Urothelium cell line (cell line): ENCODE measurements around the gene SNF8.

Experiments used
- DNase-seq: peaks from one replicate; pipeline ENCODE4 v3.0.0; 2011; ENCODE audit warnings: low spot score, mixed read lengths
- FAIRE-seq: peaks from 2 replicates; lab custom pipeline; 2011; peaks lifted over from hg19 to GRCh38; lab: Jason Lieb, UNC

Gene SNF8

DNA sequence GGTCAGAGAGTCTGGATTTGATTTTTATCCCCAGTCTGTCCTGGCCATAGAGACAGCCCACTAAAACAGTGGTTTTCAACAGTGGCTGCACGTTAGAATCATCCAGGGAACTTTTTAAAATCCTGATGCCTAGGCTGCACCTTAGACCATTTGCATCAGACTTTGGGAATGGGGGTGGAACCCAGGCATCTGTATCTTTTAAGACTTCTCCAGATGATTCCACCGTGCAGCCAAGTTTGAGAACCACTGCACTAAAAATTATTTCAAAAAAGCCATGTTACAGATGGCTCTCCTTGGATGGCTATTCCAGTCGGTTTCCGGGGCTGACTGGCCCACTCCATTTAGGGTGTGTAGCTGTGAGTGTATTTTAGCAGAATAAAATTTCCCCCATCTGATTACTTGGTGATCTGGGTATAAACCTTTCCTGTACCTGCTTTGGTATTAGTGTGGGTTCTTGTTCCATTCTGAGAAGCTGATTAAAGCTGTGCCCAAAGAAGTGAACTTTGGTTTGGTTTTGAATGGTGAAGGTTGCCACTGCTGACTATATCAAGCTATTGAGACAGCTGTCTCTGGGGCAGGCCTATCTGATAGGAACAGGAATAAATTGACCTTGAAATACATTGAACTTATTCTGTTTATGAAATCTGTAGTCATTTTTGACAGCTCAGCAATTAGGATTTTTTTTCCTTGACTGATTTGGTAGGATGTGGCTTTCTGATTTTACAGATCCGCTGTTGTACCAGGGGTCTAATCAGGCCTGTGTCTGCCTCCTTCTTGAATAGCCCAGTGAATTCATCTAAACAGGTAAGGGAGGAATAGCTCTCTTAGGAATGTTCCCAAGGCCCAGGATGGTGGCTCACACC, 50.8 kb downstream of the SNF8 start:
- no peak for DNase-seq
- no peak for FAIRE-seq

DNA sequence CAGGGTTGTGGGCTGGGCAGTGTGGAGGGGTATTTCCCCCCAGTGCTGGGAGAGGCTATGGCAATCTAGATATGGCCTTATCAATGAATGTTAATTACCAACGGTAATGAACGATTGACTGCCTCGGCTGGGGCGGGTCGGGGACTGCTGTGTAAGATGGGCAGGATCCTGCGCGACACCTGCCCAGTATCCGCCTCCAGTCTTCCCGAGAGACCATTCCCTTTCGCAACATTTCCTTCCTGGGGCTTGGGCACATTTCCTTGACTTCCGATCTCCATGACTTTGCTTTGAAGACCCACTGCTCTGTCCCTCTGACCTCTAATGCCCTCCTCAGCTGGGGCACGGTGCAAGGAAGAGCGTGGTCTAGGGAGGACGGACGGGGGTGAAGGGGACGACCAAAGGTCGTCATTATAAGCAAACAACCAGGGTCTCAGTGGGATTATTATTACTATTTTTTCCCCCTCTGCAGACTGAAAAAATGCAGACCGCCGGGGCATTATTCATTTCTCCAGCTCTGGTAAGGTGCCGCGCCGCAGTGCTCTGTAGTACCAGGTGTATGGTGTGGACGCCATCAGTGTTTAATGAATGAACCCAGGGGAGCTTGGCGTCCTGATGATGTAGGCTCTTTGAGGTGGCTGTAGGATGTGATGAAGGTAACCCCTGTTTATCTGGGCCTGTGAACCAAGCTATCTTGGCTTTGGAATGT, 51.5 kb downstream of the SNF8 start:
- DNase-seq (no peak), FAIRE-seq (no peak)

DNA sequence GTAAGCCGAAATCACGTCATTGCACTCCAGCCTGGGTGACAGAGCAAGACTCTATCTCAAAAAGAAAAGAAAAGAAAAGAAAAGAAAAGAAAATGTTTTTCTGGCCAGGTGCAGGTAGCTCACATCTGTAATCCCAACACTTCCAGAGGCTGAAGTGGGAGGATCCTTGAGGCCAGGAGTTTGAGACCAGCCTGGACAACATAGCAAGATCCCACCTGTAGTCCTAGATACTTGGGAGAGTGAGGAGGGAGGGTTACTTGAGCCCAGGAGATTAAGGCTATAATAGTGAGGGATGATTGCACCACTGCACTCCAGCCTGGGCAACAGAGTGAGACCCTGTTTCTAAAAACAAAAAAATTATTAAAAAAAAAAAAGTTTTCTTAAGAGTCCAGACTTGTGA, 54.6 kb downstream of the SNF8 start:
- no peak for FAIRE-seq
- no peak for DNase-seq

GRCh38 chr17:48883171-48883570, 61.5 kb downstream of the SNF8 start:
- DNase-seq (no peak), FAIRE-seq (no peak)

DNA sequence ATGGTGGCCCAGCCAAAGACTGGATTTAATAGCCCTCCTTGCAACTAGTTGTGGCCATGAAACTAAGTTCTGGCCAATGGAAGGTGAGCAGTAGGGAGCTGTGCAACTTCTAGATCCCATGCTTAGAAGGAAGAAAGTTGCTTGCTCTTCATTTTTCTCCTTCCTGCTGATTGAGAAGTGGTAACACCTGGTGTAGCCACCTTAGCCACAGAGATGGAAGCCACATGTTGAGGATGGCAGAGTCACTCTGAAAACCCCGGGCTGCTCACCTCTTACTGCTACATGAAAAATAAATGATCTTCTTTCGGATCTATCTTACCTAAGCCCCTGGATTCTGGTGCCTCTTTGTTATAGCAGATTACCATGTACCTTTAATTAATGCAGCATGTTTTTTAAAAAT, 62.4 kb downstream of the SNF8 start:
- no peak for FAIRE-seq

More for the DNA sequence above, 62.4 kb downstream of the SNF8 start:
- DNase-seq: no peak
